WTC11 (cell line): ENCODE measurements around the gene CDH3. TPM values are rescaled to one million over a fixed set of nuclear protein-coding genes. Genes with fewer than 3 reads are reported as not detected.

Experiments
- ATAC-seq: fragments of 200-7000 bp; cut with Tn5 transposase; 2 replicates; pipeline ENCODE4 v1.10.0; 2021; ENCODE audit warnings: mild to moderate bottlenecking, moderate library complexity
- CTCF ChIA-PET: fragments of 300-600 bp; sonication (Branson Sonifier 250); formaldehyde crosslinking; loops from one replicate; lab custom pipeline; 2021; ENCODE audit warnings: antibody characterized with exemption; lab: Charles Lee
- POLR2A ChIA-PET: fragments of 350-600 bp; sonication (Branson Sonifier 250); formaldehyde crosslinking; loops from one replicate; lab custom pipeline; 2021; ENCODE audit warnings: antibody characterized with exemption; lab: Charles Lee
- DNase-seq: peaks from one replicate; pipeline ENCODE4 v3.0.0; 2021; ENCODE audit warnings: low spot score
- H3K27ac Mint-ChIP-seq: 2 replicates; pipeline ENCODE4 v1.8.0; 2021; ENCODE audit warnings: mixed read lengths
- H3K27me3 Mint-ChIP-seq: 2 replicates; pipeline ENCODE4 v1.8.0; 2021; ENCODE audit warnings: low read depth, mild to moderate bottlenecking, moderate library complexity, mixed read lengths
- H3K36me3 Mint-ChIP-seq: 2 replicates; pipeline ENCODE4 v1.8.0; 2021; ENCODE audit warnings: mixed read lengths
- H3K4me1 Mint-ChIP-seq: 2 replicates; pipeline ENCODE4 v1.8.0; 2022; ENCODE audit warnings: mixed read lengths
- H3K4me3 Mint-ChIP-seq: 2 replicates; pipeline ENCODE4 v1.8.0; 2021; ENCODE audit warnings: mild to moderate bottlenecking, moderate library complexity, mixed read lengths
- H3K9me3 Mint-ChIP-seq: 2 replicates; pipeline ENCODE4 v1.8.0; 2021; ENCODE audit warnings: mixed read lengths
- CBFB ChIP-seq: sonication (generic); formaldehyde crosslinking; IDR thresholded peaks from 2 replicates; pipeline ENCODE4 v1.8.1; 2022; ENCODE audit warnings: mild to moderate bottlenecking, low read depth, missing genetic modification reagents
- CREM ChIP-seq: sonication (generic); formaldehyde crosslinking; IDR thresholded peaks from 2 replicates; pipeline ENCODE4 v1.8.1; 2022; ENCODE audit warnings: mild to moderate bottlenecking, missing genetic modification reagents, moderate library complexity
- FOXP1 ChIP-seq: sonication (generic); formaldehyde crosslinking; IDR thresholded peaks from 2 replicates; pipeline ENCODE4 v1.8.0; 2022; ENCODE audit warnings: missing genetic modification reagents, mild to moderate bottlenecking, moderate library complexity, borderline replicate concordance
- GRHL2 ChIP-seq: fragments of 250-450 bp; sonication (Bioruptor Pico); IDR thresholded peaks from 2 replicates; pipeline ENCODE4 v1.8.0; 2022; ENCODE audit warnings: mild to moderate bottlenecking, moderate library complexity; ENCODE audit not compliant: insufficient replicate concordance, severe bottlenecking
- GTF2I ChIP-seq: fragments of 250-450 bp; sonication (Bioruptor Pico); conservative IDR thresholded peaks from 2 replicates; pipeline ENCODE4 v1.4.0; 2021; ENCODE audit warnings: mild to moderate bottlenecking
- JUN ChIP-seq: sonication (generic); formaldehyde crosslinking; IDR thresholded peaks from 2 replicates; pipeline ENCODE4 v1.8.0; 2023; ENCODE audit warnings: mild to moderate bottlenecking, missing genetic modification reagents
- MXD4 ChIP-seq: fragments of 250-450 bp; sonication (Bioruptor Pico); IDR thresholded peaks from 2 replicates; pipeline ENCODE4 v1.8.0; 2021; ENCODE audit warnings: mild to moderate bottlenecking, moderate library complexity, borderline replicate concordance
- MYBL2 ChIP-seq: sonication (generic); formaldehyde crosslinking; IDR thresholded peaks from 2 replicates; pipeline ENCODE4 v1.8.1; 2023; ENCODE audit warnings: mild to moderate bottlenecking, moderate library complexity, missing genetic modification reagents
- NFYB ChIP-seq: sonication (generic); formaldehyde crosslinking; conservative IDR thresholded peaks from 2 replicates; pipeline ENCODE4 v1.8.0; 2022; ENCODE audit warnings: low read depth, missing genetic modification reagents
- NR1H2 ChIP-seq: sonication (generic); formaldehyde crosslinking; IDR thresholded peaks from 2 replicates; pipeline ENCODE4 v1.9.0; 2021; ENCODE audit warnings: mild to moderate bottlenecking, moderate library complexity, missing genetic modification reagents
- NR2C2 ChIP-seq: sonication (generic); formaldehyde crosslinking; IDR thresholded peaks from 2 replicates; pipeline ENCODE4 v1.8.0; 2022; ENCODE audit warnings: mild to moderate bottlenecking, missing genetic modification reagents
- OVOL2 ChIP-seq: fragments of 250-450 bp; sonication (Bioruptor Pico); IDR thresholded peaks from 2 replicates; pipeline ENCODE4 v1.9.0; 2021; ENCODE audit warnings: mild to moderate bottlenecking, borderline replicate concordance
- PRDM15 ChIP-seq: sonication (generic); formaldehyde crosslinking; IDR thresholded peaks from 2 replicates; pipeline ENCODE4 v1.8.0; 2022; ENCODE audit warnings: missing genetic modification reagents
- RELA ChIP-seq: sonication (generic); formaldehyde crosslinking; IDR thresholded peaks from 2 replicates; pipeline ENCODE4 v1.8.1; 2022; ENCODE audit warnings: missing genetic modification reagents, mild to moderate bottlenecking, borderline replicate concordance
- SMAD3 ChIP-seq: sonication (generic); formaldehyde crosslinking; IDR thresholded peaks from 2 replicates; pipeline ENCODE4 v1.8.0; 2022; ENCODE audit warnings: missing genetic modification reagents, mild to moderate bottlenecking, borderline replicate concordance
- TP53 ChIP-seq: sonication (generic); formaldehyde crosslinking; IDR thresholded peaks from 2 replicates; pipeline ENCODE4 v1.8.1; 2023; ENCODE audit warnings: mild to moderate bottlenecking, missing genetic modification reagents
- ZNF138 ChIP-seq: sonication (generic); formaldehyde crosslinking; conservative IDR thresholded peaks from 2 replicates; pipeline ENCODE4 v1.8.1; 2022; ENCODE audit warnings: mild to moderate bottlenecking, moderate library complexity, missing genetic modification reagents
- ZNF281 ChIP-seq: sonication (generic); formaldehyde crosslinking; IDR thresholded peaks from 2 replicates; pipeline ENCODE4 v1.8.0; 2023; ENCODE audit warnings: mild to moderate bottlenecking, missing genetic modification reagents
- total RNA-seq: library from RNA; stranded (reverse); gene quantifications from 3 replicates; pipeline ENCODE4 v1.2.3, GENCODE V29; 2021
- TF ChIP-seq, protein P1 (sequence below): sonication (generic); formaldehyde crosslinking; conservative IDR thresholded peaks from 2 replicates; pipeline ENCODE4 v1.8.1; 2022; ENCODE audit warnings: mild to moderate bottlenecking, missing genetic modification reagents
- TF ChIP-seq, protein P2 (sequence below): sonication (generic); formaldehyde crosslinking; IDR thresholded peaks from 2 replicates; pipeline ENCODE4 v1.8.0; 2022; ENCODE audit warnings: mild to moderate bottlenecking, missing genetic modification reagents
- TF ChIP-seq, protein P3 (sequence below): sonication (generic); formaldehyde crosslinking; IDR thresholded peaks from 2 replicates; pipeline ENCODE4 v1.8.1; 2022; ENCODE audit warnings: mild to moderate bottlenecking, missing genetic modification reagents, moderate library complexity, borderline replicate concordance
- TF ChIP-seq, protein P4 (sequence below): fragments of 250-450 bp; sonication (Bioruptor Pico); conservative IDR thresholded peaks from 2 replicates; pipeline ENCODE4 v1.9.0; 2021; ENCODE audit warnings: mild to moderate bottlenecking
- TF ChIP-seq, protein P5 (sequence below): fragments of 250-450 bp; sonication (Bioruptor Pico); IDR thresholded peaks from 2 replicates; pipeline ENCODE4 v1.8.0; 2021; ENCODE audit warnings: mild to moderate bottlenecking
- TF ChIP-seq, protein P6 (sequence below): sonication (generic); formaldehyde crosslinking; IDR thresholded peaks from 2 replicates; pipeline ENCODE4 v1.8.1; 2022; ENCODE audit warnings: mild to moderate bottlenecking, moderate library complexity, missing genetic modification reagents

CDH3 gene
- total RNA-seq, 1 experiment from 2014 or later, result 128 TPM

GRCh38 chr16:68645494-68646388, 631 bp downstream of the CDH3 start:
- ChIA-PET CTCF (interaction anchor here (0.8 to 5.6 kb wide), 7 partner anchors 10 to 460 kb away, joined by 3 to 61 read pairs (median 6); partner anchors contain the start of gene HAS3), POLR2A (interaction anchor here (1.2 to 1.7 kb wide), 2 partner anchors 10 to 55 kb away, joined by 4 to 13 read pairs; no protein-coding TSS in a partner anchor)
- DNase-seq, result peak; percentile 72
- Mint-ChIP-seq H3K4me1 (peaks cover 47% of the 10 kb centered on the region), H3K27ac (peak overlapping the region; percentile 60), H3K4me3 (peak overlapping the region; percentile 89), H3K36me3 (peaks cover 4% of the 10 kb centered on the region), H3K9me3 (no peaks in the 10 kb centered on the region), H3K27me3 (peaks cover 25% of the 10 kb centered on the region)
- peak; percentile 23 for ATAC-seq
- TF ChIP-seq, protein P1, sequence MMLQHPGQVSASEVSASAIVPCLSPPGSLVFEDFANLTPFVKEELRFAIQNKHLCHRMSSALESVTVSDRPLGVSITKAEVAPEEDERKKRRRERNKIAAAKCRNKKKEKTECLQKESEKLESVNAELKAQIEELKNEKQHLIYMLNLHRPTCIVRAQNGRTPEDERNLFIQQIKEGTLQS (CRISPR knock-in tag), result no peak
- no peak for TF ChIP-seq NR2C2 (CRISPR knock-in tag)
- no peak; the same call in 1 of the 2 replicates for TF ChIP-seq FOXP1 (CRISPR knock-in tag)
- TF ChIP-seq, protein P2, sequence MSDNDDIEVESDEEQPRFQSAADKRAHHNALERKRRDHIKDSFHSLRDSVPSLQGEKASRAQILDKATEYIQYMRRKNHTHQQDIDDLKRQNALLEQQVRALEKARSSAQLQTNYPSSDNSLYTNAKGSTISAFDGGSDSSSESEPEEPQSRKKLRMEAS (CRISPR knock-in tag), result no peak
- TF ChIP-seq TP53, result no peak
- TF ChIP-seq, protein P3, sequence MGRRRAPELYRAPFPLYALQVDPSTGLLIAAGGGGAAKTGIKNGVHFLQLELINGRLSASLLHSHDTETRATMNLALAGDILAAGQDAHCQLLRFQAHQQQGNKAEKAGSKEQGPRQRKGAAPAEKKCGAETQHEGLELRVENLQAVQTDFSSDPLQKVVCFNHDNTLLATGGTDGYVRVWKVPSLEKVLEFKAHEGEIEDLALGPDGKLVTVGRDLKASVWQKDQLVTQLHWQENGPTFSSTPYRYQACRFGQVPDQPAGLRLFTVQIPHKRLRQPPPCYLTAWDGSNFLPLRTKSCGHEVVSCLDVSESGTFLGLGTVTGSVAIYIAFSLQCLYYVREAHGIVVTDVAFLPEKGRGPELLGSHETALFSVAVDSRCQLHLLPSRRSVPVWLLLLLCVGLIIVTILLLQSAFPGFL, result no peak
- TF ChIP-seq RELA (CRISPR knock-in tag), result no peak
- TF ChIP-seq MXD4 (CRISPR knock-in tag), result no peak
- TF ChIP-seq, protein P4, sequence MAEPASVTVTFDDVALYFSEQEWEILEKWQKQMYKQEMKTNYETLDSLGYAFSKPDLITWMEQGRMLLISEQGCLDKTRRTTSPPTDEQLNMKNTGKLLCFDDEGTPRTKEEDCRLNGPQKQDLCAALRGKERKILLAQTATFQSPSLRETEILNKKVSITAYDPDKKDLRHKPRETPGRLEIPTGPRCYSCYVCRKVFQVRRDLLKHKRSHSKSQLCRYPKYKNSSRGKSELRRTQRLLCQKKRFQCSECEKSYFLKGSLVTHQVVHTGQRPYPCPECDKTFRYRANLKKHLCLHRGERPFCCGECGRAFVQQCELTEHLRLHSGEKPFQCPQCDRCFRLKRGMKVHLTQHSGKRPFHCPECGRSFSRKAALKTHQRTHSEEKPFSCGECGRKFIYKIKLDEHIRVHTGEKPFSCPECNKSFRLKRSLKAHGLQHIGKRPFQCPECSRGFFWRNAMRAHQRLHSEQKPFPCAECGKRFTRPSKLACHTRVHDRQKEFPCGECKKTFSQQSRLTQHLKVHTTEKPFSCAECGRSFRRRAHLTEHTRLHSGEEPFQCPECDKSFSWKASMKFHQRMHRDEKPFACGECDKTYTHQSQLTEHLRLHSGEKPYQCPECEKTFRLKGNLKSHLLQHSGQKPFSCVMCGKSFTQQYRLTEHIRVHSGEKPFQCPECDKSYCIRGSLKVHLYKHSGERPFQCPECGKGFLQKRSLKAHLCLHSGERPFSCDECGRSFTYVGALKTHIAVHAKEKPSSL, result no peak
- TF ChIP-seq JUN (CRISPR knock-in tag), result no peak
- TF ChIP-seq OVOL2 (CRISPR knock-in tag), result no peak
- TF ChIP-seq, protein P5, sequence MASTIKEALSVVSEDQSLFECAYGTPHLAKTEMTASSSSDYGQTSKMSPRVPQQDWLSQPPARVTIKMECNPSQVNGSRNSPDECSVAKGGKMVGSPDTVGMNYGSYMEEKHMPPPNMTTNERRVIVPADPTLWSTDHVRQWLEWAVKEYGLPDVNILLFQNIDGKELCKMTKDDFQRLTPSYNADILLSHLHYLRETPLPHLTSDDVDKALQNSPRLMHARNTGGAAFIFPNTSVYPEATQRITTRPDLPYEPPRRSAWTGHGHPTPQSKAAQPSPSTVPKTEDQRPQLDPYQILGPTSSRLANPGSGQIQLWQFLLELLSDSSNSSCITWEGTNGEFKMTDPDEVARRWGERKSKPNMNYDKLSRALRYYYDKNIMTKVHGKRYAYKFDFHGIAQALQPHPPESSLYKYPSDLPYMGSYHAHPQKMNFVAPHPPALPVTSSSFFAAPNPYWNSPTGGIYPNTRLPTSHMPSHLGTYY (CRISPR knock-in tag), result no peak
- TF ChIP-seq ZNF138 (CRISPR knock-in tag), result no peak
- TF ChIP-seq PRDM15 (CRISPR knock-in tag), result 0 out of 2 replicates have a peak, but pooled peaks have one; percentile 35
- TF ChIP-seq NFYB (CRISPR knock-in tag), result no peak
- TF ChIP-seq ZNF281, result no peak
- TF ChIP-seq, protein P6, sequence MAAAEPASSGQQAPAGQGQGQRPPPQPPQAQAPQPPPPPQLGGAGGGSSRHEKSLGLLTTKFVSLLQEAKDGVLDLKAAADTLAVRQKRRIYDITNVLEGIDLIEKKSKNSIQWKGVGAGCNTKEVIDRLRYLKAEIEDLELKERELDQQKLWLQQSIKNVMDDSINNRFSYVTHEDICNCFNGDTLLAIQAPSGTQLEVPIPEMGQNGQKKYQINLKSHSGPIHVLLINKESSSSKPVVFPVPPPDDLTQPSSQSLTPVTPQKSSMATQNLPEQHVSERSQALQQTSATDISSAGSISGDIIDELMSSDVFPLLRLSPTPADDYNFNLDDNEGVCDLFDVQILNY, result no peak
- TF ChIP-seq MYBL2 (CRISPR knock-in tag), result no peak
- TF ChIP-seq SMAD3 (CRISPR knock-in tag), result no peak
- TF ChIP-seq GTF2I (CRISPR knock-in tag), result no peak
- no peak for TF ChIP-seq NR1H2 (CRISPR knock-in tag)
- TF ChIP-seq GRHL2 (CRISPR knock-in tag), result no peak
- no peak for TF ChIP-seq CREM
- 0 out of 2 replicates have a peak, but pooled peaks have one; percentile 19 for TF ChIP-seq CBFB (CRISPR knock-in tag)
